Epithelial cell of prostate (primary cell): ENCODE results near the gene KLHL29.

Source experiments
- DNase-seq: peaks from one replicate; pipeline ENCODE4 v3.0.0-alpha.2; 2011; ENCODE audit warnings: low read depth, low spot score
- H3K27ac ChIP-seq: fragments of 450-650 bp; 2 replicates; pipeline ENCODE4 v1.5.1; 2017; ENCODE audit warnings: mild to moderate bottlenecking

Gene KLHL29

GRCh38 chr2:23757686-23758433, 372.9 kb downstream of the KLHL29 start:
- peak; percentile 45 for DNase-seq
- H3K27ac ChIP-seq = peak overlapping the region; percentile 84
